COLO668 (cell line): Measurements from ENCODE around the gene AKT1.

Source experiments
- DNase-seq: peaks from one replicate; lab custom pipeline; 2025; ENCODE audit not compliant: unreplicated experiment; lab: John Stamatoyannopoulos, UW

AKT1 gene

DNA sequence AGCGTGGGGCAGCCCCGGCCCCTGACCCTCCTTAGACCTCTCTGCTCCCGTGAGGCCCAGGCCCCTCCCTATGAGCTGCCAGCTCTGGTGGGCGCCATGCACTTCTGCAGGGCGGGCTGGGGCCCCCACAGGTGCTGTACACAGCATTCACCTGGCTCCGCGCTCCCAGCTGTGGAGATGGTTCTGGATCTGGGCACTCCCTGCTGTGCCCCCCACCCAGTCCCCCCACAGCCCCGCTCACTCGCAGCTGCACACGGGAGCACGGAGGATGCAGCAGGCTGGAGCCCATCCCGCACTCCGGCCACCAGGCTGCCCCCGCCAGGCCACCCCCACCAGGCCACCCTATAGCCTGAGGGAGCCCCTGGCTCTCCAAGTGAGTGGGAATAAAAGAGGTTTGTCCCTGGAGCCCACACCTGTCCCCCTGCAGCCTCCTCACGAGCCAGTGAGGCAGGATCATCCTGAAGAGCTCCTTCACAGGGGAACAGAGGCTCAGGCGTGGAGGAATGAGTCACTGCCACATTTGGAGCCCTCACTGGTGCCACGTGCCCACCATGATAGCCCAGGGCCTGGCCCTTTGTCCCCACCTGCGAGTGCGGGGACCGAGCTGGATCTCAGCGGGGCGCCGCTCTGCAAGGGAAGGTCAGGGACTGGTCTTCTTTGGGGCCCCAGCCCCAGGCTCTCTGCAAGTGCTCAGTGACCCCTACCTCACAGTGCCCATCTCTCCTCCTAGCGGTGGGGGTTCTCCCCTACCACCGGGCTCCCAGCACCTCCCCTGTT lies 69.6 kb downstream of the AKT1 start:
- no peak for DNase-seq

DNA sequence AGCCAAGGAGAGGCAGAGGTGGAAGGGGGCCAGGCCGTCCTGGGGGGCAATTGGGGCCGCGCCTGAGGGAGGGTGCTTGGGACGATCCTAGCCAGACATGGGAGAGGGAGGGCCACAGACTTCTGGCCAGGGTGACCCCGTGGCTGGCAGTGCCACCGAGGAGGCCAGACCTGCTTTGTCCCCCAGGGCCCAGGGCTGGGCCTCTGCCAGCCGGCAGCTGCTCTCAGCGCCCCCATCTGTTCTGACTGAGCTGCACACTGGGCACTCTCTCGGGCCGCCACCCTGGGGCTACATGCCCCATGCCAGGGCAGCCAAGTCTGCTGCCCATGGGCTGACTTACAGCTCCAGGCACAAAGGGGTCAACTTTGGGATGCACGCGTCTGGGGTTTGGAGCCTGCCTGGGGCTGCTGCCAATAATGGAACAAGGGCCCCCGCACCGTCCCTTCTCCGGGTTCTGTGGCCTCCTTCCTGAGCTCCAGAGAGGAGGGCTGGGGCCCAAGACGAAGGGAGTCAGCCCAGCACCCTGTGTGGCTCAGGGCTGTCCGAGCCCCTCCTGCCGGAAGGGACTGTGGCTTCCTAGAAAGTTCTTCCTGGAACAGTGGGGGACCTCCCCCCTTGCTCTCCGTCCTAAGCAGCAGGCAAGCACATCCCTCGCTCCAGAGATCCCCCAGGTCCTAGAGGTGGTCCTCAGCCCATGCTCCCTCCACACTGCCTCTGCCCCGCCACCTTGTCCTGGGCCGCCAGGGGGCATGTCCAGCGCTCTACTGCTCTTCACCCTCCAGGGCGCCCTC lies 70.4 kb downstream of the AKT1 start:
- DNase-seq: peak; percentile 41

DNA sequence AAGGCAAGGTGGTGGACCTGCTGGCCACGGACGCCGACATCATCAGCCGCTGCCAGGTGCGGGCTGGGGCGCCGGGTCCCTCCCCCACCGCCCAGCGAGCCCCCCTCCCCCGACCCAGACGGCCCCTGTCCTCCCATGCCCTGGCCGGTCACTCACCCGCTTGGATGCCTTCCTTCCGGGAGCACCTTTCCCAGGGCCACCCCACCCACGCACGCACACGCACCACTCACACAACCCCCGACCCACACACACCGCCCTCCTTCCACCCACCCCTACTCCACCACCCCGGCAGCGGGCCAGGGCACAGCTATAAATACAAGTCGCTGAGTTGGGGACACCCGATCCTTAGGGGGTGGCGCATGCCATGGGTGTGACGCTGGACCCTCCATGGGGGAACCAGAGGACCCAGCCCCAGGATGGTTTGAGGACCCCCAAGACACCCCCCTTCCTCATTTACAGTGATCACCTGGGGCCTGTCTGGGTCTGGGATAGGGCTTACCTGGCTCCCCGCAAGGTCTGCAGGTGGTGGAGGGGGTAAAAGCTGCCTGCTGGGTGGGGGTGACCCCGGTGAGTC lies 71.1 kb downstream of the AKT1 start:
- DNase-seq: peak; percentile 36

DNA sequence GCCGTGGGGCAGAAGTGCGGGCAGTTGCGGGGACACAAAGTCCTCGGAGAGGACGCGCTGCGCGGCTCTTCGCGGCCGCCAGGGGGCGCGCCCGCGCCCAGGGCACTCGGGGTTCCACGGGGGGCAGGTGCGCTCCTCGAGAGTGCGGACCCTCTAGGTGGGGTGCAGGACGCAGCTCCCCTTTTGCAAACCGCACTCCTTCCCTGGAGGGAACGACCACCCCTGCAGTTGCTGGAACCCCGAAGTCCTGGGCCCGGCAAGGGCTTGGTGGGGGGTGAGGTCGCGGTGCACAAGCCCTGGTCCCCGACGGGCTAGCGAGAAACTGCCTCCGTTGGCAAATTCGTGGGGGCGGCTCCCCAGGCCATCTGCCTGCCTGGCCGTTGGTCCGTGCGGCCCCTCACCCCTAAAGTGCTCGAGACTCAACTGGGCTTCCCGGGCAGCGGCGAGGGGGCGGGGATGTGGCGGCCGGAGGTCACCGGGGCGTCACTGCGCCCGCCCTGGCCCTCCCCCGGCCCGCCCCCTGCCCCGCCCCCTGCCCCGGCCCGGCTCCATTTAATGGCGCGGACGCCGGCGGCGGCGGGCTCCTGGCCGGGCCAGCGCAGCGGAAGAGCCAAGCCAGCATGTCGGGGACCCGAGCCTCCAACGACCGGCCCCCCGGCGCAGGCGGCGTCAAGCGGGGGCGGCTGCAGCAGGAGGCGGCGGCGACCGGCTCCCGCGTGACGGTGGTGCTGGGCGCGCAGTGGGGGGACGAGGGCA lies 71.7 kb downstream of the AKT1 start, which contains the start of gene ADSS1:
TSS of gene ADSS1 (plus strand) at position 579 of the 756 bp plus-strand sequence. CDS start at position 621, 42 bp downstream.
- peak; percentile 56 for DNase-seq

DNA sequence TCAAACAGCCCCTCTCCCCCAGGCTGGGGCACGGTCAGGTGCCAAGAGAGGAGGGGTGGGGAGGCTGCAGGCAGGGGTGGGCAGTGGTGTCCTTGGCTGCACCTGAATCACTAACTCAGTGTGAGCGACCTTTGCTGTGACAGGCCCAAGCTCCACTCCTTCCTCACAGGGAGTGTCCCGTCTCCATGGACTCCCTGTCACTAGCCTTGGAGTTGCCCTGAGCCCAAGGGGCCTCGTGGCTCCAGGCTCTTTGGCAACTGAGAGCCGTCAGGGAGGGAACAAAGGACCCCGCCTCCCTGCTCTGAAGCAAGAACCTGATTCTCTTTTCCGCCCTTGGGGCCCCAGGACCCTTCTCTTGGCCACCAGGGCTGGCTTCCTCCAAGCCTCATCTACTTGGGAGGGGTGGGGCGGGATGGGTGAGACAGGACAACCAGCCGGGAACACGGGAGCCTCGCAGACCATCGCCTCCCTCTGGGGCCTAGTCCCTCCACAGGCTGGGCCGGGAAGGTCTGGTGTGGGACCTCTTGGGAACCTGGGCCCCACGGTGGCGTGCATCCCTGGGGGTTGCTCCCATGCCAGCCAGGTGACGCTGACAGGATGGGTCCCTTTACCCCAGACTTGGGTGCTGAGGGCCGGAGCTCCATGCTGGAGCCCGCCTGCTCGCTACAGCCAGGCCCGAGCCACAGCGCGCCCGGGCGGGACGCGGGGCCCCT lies 72.5 kb downstream of the AKT1 start:
- DNase-seq: no peak

DNA sequence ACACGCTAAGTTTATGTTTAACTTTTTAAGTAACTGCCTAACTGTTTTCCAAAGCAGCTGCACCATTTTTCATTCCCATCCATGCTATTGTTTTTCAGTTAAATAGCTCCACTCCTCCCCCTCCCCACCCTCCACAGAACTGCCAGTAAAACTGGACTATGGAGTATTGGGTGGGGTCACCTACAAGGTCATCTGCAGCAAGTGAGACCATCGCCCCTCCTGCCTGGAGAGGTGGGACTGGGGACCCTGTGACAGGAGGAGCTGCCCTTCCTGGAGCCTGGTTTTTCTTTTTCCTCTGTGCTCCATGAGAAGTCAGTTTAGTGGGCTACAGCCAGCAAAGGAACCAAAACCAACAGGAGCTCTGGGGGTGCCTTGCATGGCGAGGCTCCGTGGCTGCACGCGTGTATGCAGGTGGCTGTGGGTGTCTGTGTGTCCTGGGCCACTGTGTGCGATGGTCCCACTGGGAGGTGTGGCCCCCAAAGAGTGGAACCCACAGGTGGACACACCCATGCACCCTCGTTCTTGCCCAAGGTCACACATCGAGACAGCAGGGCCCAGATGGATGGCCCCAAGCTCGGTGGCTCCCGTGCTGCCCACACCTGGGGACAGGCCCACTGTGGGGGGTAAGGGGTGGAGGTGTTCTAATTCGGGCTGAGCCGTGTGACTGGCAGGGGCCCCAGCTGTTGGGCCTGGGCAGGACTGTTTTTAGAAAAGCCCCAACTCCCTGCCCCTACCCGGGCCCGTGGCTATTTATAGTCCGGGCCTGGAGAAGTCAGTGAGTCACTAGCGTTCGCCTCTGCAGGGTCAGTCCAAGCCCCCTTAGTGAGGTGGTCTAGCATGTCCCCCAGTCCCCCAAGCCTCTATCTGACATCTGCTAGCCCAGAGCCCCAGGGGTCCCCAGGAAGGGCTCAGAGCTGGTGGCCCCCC lies 73.8 kb downstream of the AKT1 start:
- DNase-seq: no peak
